Mesodermal cell (in vitro differentiated cells): ENCODE results near the gene NCL.

Experiments
- H3K27ac ChIP-seq: 2 replicates; pipeline ENCODE4 v1.7.0; 2013; ENCODE audit warnings: mild to moderate bottlenecking, low read depth, low read length, moderate library complexity; ENCODE audit not compliant: severe bottlenecking
- H3K36me3 ChIP-seq: 2 replicates; pipeline ENCODE4 v1.7.1; 2013; ENCODE audit warnings: mild to moderate bottlenecking, low read length, moderate library complexity; ENCODE audit not compliant: control insufficient read depth, insufficient read depth
- H3K4me1 ChIP-seq: one replicate; pipeline ENCODE4 v1.7.1; 2013; ENCODE audit warnings: mild to moderate bottlenecking, low read length; ENCODE audit not compliant: insufficient read depth, control insufficient read depth, poor library complexity, severe bottlenecking
- H3K4me3 ChIP-seq: 2 replicates; pipeline ENCODE4 v1.7.0; 2013; ENCODE audit warnings: low read length, control low read depth, mild to moderate bottlenecking; ENCODE audit not compliant: insufficient read depth, poor library complexity, severe bottlenecking; ENCODE audit errors: extremely low read depth
- H3K9me3 ChIP-seq: 2 replicates; pipeline ENCODE4 v1.7.1; 2013; ENCODE audit warnings: mild to moderate bottlenecking, low read length, moderate library complexity; ENCODE audit not compliant: control insufficient read depth
- WGBS, 2 experiments: methylation state at CpG; one replicate each; pipeline ENCODE4 v1.1.5; 2013; ENCODE audit warnings: missing lambda C conversion rate in 2 of 2; ENCODE audit not compliant: insufficient coverage in 2 of 2; 5-methylcytosine and 5-hydroxymethylcytosine counted together

NCL gene

GRCh38 chr2:231456295-231457004 is 7.8 kb downstream of the NCL start:
- peaks cover 95% of the 10 kb centered on the region for H3K36me3 ChIP-seq
- WGBS, 2 experiments: 96 to 100% methylated on average over 3 to 4 of the region's 6 CpGs
- H3K27ac ChIP-seq: no peak overlapping the region
- no peaks in the 10 kb centered on the region for H3K9me3 ChIP-seq
- H3K4me3 ChIP-seq: no peak overlapping the region
- H3K4me1 ChIP-seq: no peaks in the 10 kb centered on the region

GRCh38 chr2:231455890-231456289 is 8.4 kb downstream of the NCL start:
- Histone ChIP-seq H3K9me3 (no peaks in the 10 kb centered on the region), H3K4me1 (no peaks in the 10 kb centered on the region), H3K4me3 (no peak overlapping the region), H3K27ac (no peak overlapping the region), H3K36me3 (peaks cover 91% of the 10 kb centered on the region)
- WGBS, 2 experiments: 97 to 98% methylated on average over 4 to 5 of the region's 6 CpGs

- Histone ChIP-seq H3K9me3 (no peaks in the 10 kb centered on the region), H3K4me3 (no peak overlapping the region), H3K27ac (no peak overlapping the region), H3K36me3 (peaks cover 88% of the 10 kb centered on the region), H3K4me1 (no peaks in the 10 kb centered on the region)
- WGBS, 2 experiments: 89 to 92% methylated on average over 10 of the region's 11 CpGs
Observed at GRCh38 chr2:231455222-231455621, 9.1 kb downstream of the NCL start.

- Histone ChIP-seq H3K9me3 (no peaks in the 10 kb centered on the region), H3K36me3 (peaks cover 80% of the 10 kb centered on the region), H3K4me3 (no peak overlapping the region), H3K4me1 (no peaks in the 10 kb centered on the region), H3K27ac (no peak overlapping the region)
- 96 to 100% methylated on average over 2 to 3 of the region's 4 CpGs for WGBS, 2 experiments
Observed at GRCh38 chr2:231454361-231454791, 9.9 kb downstream of the NCL start.

GRCh38 chr2:231452799-231453508 is 11.3 kb downstream of the NCL start:
- Histone ChIP-seq H3K27ac (peak overlapping the region; percentile 10), H3K4me1 (no peaks in the 10 kb centered on the region), H3K9me3 (no peaks in the 10 kb centered on the region), H3K4me3 (no peak overlapping the region), H3K36me3 (peaks cover 66% of the 10 kb centered on the region)
- WGBS, 2 experiments: 78 to 87% methylated on average over 6 to 7 of the region's 10 CpGs

- WGBS, 2 experiments: 88% methylated on average over 1 of the region's 4 CpGs; no CpG with 5 or more reads in 1 of the 2 experiments
- Histone ChIP-seq H3K27ac (no peak overlapping the region), H3K36me3 (peaks cover 42% of the 10 kb centered on the region), H3K9me3 (no peaks in the 10 kb centered on the region), H3K4me3 (no peak overlapping the region), H3K4me1 (no peaks in the 10 kb centered on the region)
Observed at GRCh38 chr2:231450548-231450989, 13.7 kb downstream of the NCL start.

GRCh38 chr2:231449503-231450054 is 14.7 kb downstream of the NCL start:
- Histone ChIP-seq H3K9me3 (no peaks in the 10 kb centered on the region), H3K27ac (no peak overlapping the region), H3K36me3 (peaks cover 32% of the 10 kb centered on the region), H3K4me1 (no peaks in the 10 kb centered on the region), H3K4me3 (no peak overlapping the region)
- 100% methylated on average over 2 of the region's 4 CpGs; no CpG with 5 or more reads in 1 of the 2 experiments for whole genome bisulfite sequencing, 2 experiments

- Histone ChIP-seq H3K36me3 (no peaks in the 10 kb centered on the region), H3K4me1 (no peaks in the 10 kb centered on the region), H3K4me3 (no peak overlapping the region), H3K27ac (no peak overlapping the region), H3K9me3 (no peaks in the 10 kb centered on the region)
- WGBS, 2 experiments: 93 to 95% methylated on average over 12 to 13 of the region's 13 CpGs
Observed at GRCh38 chr2:231436957-231437356, 27.3 kb downstream of the NCL start.

- no peak overlapping the region for H3K27ac ChIP-seq
- 92 to 97% methylated on average over 7 to 8 of the region's 8 CpGs for WGBS, 2 experiments
- no peaks in the 10 kb centered on the region for H3K36me3 ChIP-seq
- no peak overlapping the region for H3K4me3 ChIP-seq
- H3K4me1 ChIP-seq: no peaks in the 10 kb centered on the region
- no peaks in the 10 kb centered on the region for H3K9me3 ChIP-seq
Observed at GRCh38 chr2:231433990-231434389, 30.3 kb downstream of the NCL start.

- Histone ChIP-seq H3K27ac (no peak overlapping the region), H3K4me1 (no peaks in the 10 kb centered on the region), H3K36me3 (no peaks in the 10 kb centered on the region), H3K4me3 (no peak overlapping the region), H3K9me3 (no peaks in the 10 kb centered on the region)
- WGBS, 2 experiments: 94 to 97% methylated on average over 4 of the region's 4 CpGs
Observed at GRCh38 chr2:231431606-231432005, 32.7 kb downstream of the NCL start.
